22Rv1 (cell line): ENCODE measurements around the gene CCL13.

ENCODE experiments used
- ZFX ChIP-seq: fragments of 450-650 bp; IDR thresholded peaks from 2 replicates; pipeline ENCODE4 v1.6.1; 2017; ENCODE audit warnings: antibody characterized with exemption, borderline replicate concordance
- TF ChIP-seq, protein P1 (sequence below): fragments of 450-650 bp; IDR thresholded peaks from 2 replicates; pipeline ENCODE4 v1.5.1; 2017; ENCODE audit warnings: mild to moderate bottlenecking

DNA sequence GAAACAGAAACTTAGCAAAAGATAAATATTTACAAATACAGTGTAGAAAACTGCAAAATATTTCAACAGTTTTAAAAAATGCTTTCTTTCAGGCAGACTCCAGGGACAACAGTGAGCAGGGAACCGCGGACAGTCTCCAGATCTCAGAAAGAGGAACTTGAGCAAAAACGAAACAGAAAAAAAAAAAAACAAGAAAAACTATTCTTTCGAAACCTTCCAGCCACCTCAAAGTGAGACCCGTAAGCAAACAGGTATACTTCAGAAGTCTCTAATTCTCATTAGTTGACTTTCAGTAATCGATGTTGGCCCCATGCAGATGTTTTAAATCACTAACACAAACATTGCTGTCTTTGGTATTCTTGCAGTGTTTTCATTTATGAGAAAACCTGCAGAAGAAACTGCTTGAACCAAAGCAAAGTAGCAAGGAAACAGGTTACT lies 22.4 kb downstream of the CCL13 start:
- TF ChIP-seq, protein P1, sequence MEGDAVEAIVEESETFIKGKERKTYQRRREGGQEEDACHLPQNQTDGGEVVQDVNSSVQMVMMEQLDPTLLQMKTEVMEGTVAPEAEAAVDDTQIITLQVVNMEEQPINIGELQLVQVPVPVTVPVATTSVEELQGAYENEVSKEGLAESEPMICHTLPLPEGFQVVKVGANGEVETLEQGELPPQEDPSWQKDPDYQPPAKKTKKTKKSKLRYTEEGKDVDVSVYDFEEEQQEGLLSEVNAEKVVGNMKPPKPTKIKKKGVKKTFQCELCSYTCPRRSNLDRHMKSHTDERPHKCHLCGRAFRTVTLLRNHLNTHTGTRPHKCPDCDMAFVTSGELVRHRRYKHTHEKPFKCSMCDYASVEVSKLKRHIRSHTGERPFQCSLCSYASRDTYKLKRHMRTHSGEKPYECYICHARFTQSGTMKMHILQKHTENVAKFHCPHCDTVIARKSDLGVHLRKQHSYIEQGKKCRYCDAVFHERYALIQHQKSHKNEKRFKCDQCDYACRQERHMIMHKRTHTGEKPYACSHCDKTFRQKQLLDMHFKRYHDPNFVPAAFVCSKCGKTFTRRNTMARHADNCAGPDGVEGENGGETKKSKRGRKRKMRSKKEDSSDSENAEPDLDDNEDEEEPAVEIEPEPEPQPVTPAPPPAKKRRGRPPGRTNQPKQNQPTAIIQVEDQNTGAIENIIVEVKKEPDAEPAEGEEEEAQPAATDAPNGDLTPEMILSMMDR = no peak
- TF ChIP-seq ZFX = no peak
